ENCODE measurements around the gene UNC79.

The UNC79 gene

DNA sequence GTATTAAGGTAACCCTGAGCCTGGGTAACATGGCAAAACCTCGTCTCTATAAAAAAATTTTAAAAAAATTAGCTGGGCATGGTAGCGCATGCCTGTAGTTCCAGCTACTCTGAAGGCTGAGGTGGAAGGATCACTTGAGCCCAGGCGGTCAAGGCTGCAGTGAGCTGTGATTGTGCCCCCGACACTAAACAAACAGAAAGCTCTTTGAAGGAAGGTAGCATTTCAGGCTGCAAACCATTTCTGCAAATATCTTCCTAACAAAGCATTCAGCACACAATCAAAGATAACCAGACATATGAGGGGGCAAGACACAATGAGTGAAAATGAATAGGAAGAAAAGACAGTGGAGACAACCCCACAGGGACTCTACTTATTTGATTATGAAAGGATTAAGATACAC lies 238.9 kb downstream of the UNC79 start:
- no peak for DNase-seq

DNA sequence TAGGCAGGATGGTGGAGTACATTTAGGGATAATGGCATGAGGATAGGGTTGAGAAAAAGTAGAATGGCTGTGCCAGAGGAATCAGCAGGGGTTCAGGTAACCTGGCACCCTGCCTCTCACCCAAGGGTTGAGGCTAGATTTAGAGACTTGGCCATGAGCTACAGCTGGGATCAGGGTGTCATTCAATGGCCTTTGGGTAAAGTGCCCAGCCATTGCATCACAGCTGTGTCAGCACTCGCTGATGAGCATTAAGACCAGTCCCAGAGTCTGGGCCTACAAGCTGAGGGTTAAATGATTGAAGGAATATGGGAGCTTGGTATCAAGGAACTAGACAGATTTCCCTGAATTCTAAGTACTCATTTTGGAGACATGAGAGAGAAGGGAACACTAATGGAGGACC lies 243.6 kb downstream of the UNC79 start:
- DNase-seq, result no peak

GRCh38 chr14:93675651-93676050 lies 244.9 kb downstream of the UNC79 start:
- no peak for DNase-seq

- DNase-seq, result no peak
Observed at GRCh38 chr14:93676416-93676958, 245.7 kb downstream of the UNC79 start.

DNA sequence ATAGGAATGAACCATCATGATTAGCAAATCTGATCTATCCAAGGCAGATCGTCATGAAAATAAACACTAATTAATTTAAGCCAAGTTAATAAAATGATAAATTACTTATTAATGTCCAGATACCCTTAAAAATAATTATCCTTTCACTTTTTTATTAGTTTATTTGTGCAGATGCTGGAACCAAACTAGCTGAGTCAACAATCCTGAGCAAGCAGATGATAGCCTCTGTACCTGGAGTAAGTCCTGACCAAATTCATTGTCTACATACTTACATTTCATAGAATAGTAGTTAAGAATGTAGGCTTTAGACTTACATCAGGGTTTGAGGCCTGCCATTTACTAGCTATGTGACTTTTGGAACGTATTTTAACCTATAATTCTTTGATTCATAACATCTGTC lies 251.7 kb downstream of the UNC79 start:
- DNase-seq, result no peak

- no peak for DNase-seq
Observed at GRCh38 chr14:93683226-93683625, 252.5 kb downstream of the UNC79 start.

GRCh38 chr14:93685121-93685895 lies 254.6 kb downstream of the UNC79 start:
- no peak for DNase-seq

- DNase-seq, result no peak
Observed at GRCh38 chr14:93686268-93686667, 255.5 kb downstream of the UNC79 start.

DNA sequence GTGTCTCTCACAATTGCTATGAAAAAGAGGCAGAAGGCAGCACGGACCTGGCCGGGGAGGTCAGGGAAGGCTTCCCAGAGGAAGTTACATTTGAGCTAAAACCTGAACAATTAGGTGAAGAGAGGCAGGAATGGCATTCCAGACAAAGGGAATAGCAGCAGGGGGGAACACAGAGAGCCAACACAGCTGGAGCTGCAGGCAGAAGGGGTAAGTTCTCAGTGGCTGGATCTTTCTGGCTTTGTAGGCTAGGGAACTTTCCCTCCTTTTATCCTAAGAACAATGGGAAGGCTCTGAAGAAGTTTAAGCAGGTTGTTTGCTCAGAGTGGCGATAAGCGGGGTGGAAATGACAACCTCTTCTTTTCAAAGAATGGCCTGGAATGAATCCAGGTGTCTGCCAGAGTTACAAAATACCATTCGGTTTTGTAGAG lies 257.5 kb downstream of the UNC79 start:
- no peak for DNase-seq

GRCh38 chr14:93688820-93689219 lies 258.1 kb downstream of the UNC79 start:
- no peak for DNase-seq

GRCh38 chr14:93690146-93690545 lies 259.4 kb downstream of the UNC79 start:
- no peak for DNase-seq

DNA sequence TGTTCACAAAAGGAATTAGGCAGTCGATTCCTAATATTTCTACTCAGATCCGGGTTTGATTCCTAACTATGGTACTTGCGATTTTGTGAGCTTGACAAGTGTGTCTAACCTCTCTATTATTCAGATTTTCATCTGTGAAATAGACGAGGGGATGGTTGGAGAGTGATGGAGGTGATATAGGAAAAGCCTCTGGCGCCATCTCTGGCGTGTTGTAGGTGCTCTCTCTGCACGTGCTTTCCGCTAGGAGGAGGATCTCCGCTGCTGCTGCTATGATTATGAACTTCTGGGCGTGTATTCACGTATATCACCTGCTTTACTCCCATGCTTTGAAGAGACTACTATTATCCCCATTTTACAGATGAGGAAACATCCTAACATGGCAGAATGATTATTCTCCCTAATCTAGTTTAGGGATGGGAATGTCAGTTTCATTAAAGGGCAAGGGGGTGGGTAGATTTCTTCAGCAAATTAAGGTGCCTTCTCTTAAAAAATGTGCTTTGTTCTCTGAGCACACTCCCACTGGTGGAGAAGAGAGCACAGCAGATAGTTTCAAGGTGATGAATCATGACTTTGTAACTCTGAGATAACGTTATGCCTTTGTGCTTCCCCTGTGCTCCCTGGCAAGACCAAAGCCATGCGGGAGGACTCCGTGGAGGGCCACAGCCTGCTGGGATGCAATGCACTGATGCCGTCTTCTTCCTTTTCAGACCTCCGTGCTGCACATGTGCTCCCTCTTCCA lies 260.5 kb downstream of the UNC79 start:
- no peak for DNase-seq

- no peak for DNase-seq
Observed at GRCh38 chr14:93693914-93694313, 263.2 kb downstream of the UNC79 start.

DNA sequence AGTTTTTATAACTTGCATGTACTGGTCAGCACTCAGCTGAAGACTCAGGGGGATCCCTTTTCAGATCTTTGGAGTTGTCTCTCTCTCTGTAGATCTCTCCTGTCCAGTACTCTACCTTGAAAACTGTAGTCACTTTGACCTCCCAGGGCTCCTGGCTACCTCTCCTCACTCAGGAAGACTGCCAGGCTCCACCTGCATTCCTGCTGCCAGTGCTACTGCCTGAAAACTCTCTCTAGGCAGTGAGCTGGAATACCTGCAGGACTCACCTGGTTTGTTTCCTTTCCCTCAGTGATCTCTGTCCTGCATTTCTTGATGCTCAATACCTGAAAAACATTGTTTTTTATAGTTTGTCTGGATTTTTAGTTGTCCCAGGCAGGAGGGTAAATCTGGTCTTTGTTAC lies 270.2 kb downstream of the UNC79 start:
- DNase-seq, result no peak

DNA sequence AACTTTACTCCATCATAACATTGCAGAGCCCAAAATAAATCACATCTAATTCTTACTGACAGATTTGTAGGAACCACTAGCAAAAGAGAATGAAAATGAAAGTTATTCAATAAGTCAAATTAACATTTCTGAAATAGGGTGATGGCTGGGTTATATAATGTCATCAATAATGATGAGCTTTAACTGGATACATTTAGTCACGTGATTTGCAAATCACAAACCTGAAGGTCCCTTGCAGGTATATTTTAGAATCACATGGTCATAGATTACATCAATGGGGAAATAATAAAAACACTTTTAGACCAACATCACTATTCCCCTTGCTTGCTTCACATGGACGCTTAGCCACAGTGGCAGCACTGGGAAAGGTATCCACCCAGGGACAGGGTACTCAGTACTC lies 270.8 kb downstream of the UNC79 start:
- DNase-seq, result no peak

DNA sequence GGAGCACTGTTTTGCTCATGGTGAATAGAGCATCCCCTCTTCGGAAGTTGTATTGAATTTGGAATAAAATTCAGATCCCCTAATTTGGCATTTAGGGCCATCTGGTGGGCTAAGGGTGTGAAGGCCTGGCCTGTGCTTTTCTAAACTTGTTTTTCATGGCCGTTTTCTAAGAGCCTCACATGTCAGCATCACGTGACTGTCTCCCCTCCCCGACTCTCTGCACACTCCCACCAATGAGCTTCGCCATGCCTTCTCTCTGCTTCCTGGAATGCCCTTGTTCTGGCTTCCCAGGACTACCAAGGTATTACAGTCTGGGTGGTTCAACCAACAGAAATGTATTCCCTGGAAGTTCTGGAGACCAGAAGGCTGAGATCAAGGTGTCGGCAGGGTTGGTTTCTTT lies 272.2 kb downstream of the UNC79 start:
- DNase-seq, result no peak

DNA sequence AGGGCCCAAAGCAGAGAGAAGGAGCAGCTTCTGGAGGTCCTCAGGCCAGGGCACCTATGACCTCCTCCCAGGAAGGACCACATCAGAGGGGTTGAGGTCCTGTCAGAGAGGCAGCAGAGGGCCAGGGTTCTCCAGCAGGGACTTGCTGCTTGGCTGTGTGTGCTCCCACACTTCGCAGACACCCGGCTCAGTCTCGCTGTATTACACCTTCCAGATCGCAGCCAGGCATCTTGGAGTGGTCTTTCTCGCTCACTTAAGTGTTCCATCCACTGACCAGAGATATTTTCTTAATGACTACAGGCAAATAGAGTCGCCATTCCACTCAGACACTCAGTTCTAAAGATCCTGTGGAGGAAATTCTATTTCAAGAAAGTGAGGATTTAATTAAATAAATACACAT lies 273.2 kb downstream of the UNC79 start:
- DNase-seq, result no peak

- no peak for DNase-seq
Observed at GRCh38 chr14:93705513-93706156, 274.9 kb downstream of the UNC79 start.

DNA sequence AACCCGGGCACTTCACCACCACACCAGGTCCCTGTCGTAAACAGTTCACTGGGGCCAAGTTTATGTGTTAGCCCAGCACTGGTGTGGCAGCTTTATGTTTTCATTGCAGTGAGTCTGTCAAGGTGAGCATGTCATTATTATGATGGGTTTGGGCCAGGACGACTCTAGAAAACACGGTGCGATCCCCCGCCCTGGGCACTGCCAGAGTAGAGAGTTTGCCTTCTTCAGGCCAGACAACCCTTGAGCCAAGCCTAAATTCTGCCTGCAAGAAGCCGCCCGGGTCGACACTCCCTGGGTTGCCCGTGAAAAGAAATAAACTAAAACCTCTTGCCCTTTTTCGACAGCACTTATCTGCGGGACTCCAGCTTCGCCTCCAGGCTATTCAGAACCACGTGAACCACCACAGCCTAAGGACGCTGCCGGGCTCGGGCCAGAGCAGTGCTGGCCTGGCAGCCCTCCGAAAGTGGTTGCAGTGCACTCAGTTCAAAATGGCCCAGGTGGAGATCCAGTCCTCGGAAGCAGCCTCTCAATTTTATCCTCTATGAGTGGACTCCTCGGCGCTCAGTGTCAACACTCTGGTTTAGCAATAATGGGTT lies 275.7 kb downstream of the UNC79 start:
- no peak for DNase-seq

- DNase-seq, result no peak
Observed at GRCh38 chr14:93707475-93707874, 276.7 kb downstream of the UNC79 start.

- DNase-seq, result no peak
Observed at GRCh38 chr14:93708311-93708734, 277.6 kb downstream of the UNC79 start.

GRCh38 chr14:93708800-93709199 lies 278.1 kb downstream of the UNC79 start:
- no peak for DNase-seq

DNA sequence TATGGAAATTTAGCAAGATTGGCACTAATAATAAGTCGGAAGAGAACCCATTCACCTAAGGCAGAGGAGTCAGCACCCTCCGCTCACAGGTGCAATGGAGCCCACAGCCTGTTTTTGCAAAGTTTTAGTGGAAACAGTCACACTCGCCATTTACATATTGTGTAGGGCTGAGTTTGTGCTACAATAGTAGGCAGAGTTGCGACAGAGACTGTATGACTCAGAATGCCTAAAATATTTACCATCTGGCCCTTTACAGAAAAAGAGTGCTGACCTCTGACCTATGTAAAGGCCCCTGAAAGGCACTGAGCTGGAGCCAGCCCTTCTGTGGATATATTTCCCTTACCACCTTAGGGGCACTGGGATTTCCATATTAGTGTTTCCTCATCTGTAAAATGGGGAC lies 278.5 kb downstream of the UNC79 start:
- DNase-seq, result no peak
